KMS-11 (cell line): ENCODE data around the gene WBP1L.

Experiments
- H2AFZ ChIP-seq: fragments of 200-600 bp; sonication (generic); 2 replicates; pipeline ENCODE4 v1.6.1; 2016; ENCODE audit warnings: antibody characterized with exemption, mixed run types, low read depth
- H3K27ac ChIP-seq: fragments of 200-600 bp; sonication (generic); 2 replicates; pipeline ENCODE4 v1.6.1; 2016; ENCODE audit warnings: mild to moderate bottlenecking, mixed run types
- H3K27me3 ChIP-seq: fragments of 200-600 bp; sonication (generic); 2 replicates; pipeline ENCODE4 v1.6.1; 2017; ENCODE audit warnings: mild to moderate bottlenecking, low read depth, mixed run types, moderate library complexity; ENCODE audit not compliant: insufficient read depth
- H3K36me3 ChIP-seq: fragments of 200-600 bp; sonication (generic); 2 replicates; pipeline ENCODE4 v1.6.1; 2017; ENCODE audit warnings: mild to moderate bottlenecking, mixed run types; ENCODE audit not compliant: insufficient read depth
- H3K4me1 ChIP-seq: fragments of 200-600 bp; sonication (generic); 2 replicates; pipeline ENCODE4 v1.6.1; 2016; ENCODE audit warnings: mild to moderate bottlenecking, low read depth, mixed run types; ENCODE audit not compliant: poor library complexity, severe bottlenecking
- H3K4me2 ChIP-seq: fragments of 200-600 bp; sonication (generic); 2 replicates; pipeline ENCODE4 v1.7.0; 2016; ENCODE audit warnings: mild to moderate bottlenecking, mixed run types
- H3K4me3 ChIP-seq: fragments of 200-600 bp; sonication (generic); IDR thresholded peaks from 2 replicates; pipeline ENCODE4 v1.6.1; 2017; ENCODE audit warnings: low read depth, low read length, mixed read lengths; ENCODE audit not compliant: insufficient read depth
- H3K79me2 ChIP-seq: fragments of 200-600 bp; sonication (generic); 2 replicates; pipeline ENCODE4 v1.6.1; 2016; ENCODE audit warnings: low read depth, mixed run types; ENCODE audit not compliant: insufficient read depth
- H3K9ac ChIP-seq: fragments of 200-600 bp; sonication (generic); 2 replicates; pipeline ENCODE4 v1.6.1; 2016; ENCODE audit warnings: mild to moderate bottlenecking, mixed run types
- H4K20me1 ChIP-seq: fragments of 200-600 bp; sonication (generic); 2 replicates; pipeline ENCODE4 v1.6.1; 2016; ENCODE audit warnings: mild to moderate bottlenecking, mixed run types; ENCODE audit not compliant: insufficient read depth
- CTCF ChIP-seq: fragments of 200-600 bp; sonication (generic); conservative IDR thresholded peaks from 2 replicates; pipeline ENCODE4 v1.6.1; 2017; ENCODE audit warnings: low read depth, mild to moderate bottlenecking, antibody characterized with exemption, low read length, moderate library complexity, mixed read lengths

Gene WBP1L

GRCh38 chr10:102744374-102745051 is 765 bp downstream of the WBP1L start:
- Histone ChIP-seq H3K27me3 (no peaks in the 10 kb centered on the region), H3K4me3 (no peak overlapping the region), H2AFZ (0 out of 2 replicates have a peak overlapping the region, but pooled peaks have one; percentile 19), H3K4me2 (peak overlapping the region; percentile 86), H3K79me2 (peaks cover 31% of the 10 kb centered on the region; the same call in 1 of the 2 replicates), H3K4me1 (peaks cover 26% of the 10 kb centered on the region), H4K20me1 (no peaks in the 10 kb centered on the region), H3K9ac (peak overlapping the region; percentile 52; the same call in 1 of the 2 replicates), H3K27ac (no peak overlapping the region), H3K36me3 (no peaks in the 10 kb centered on the region)
- no peak for TF ChIP-seq CTCF

- Histone ChIP-seq H3K36me3 (no peaks in the 10 kb centered on the region), H3K4me2 (peak overlapping the region; percentile 86), H3K4me1 (peaks cover 30% of the 10 kb centered on the region), H3K27me3 (no peaks in the 10 kb centered on the region), H3K79me2 (peaks cover 36% of the 10 kb centered on the region; the same call in 1 of the 2 replicates), H2AFZ (no peak overlapping the region), H4K20me1 (no peaks in the 10 kb centered on the region), H3K27ac (no peak overlapping the region), H3K9ac (no peak overlapping the region), H3K4me3 (no peak overlapping the region)
- TF ChIP-seq CTCF = no peak
Measured at GRCh38 chr10:102745157-102745556, 1.4 kb downstream of the WBP1L start.

GRCh38 chr10:102752266-102752930 is 8.7 kb downstream of the WBP1L start:
- TF ChIP-seq CTCF = no peak
- peaks cover 48% of the 10 kb centered on the region; the same call in 1 of the 2 replicates for H3K79me2 ChIP-seq
- no peak overlapping the region for H3K27ac ChIP-seq
- peaks cover 44% of the 10 kb centered on the region for H3K4me1 ChIP-seq
- no peak overlapping the region; the same call in 1 of the 2 replicates for H3K4me2 ChIP-seq
- no peaks in the 10 kb centered on the region for H3K27me3 ChIP-seq
- H2AFZ ChIP-seq = no peak overlapping the region
- no peak overlapping the region for H3K4me3 ChIP-seq
- no peaks in the 10 kb centered on the region for H3K36me3 ChIP-seq
- H4K20me1 ChIP-seq = no peaks in the 10 kb centered on the region
- no peak overlapping the region for H3K9ac ChIP-seq

GRCh38 chr10:102752934-102753664 is 9.4 kb downstream of the WBP1L start:
- Histone ChIP-seq H3K4me1 (peaks cover 44% of the 10 kb centered on the region), H3K36me3 (no peaks in the 10 kb centered on the region), H3K27me3 (no peaks in the 10 kb centered on the region), H3K79me2 (peaks cover 44% of the 10 kb centered on the region; the same call in 1 of the 2 replicates), H3K4me3 (no peak overlapping the region), H3K4me2 (peak overlapping the region; percentile 77), H4K20me1 (no peaks in the 10 kb centered on the region), H3K9ac (no peak overlapping the region), H3K27ac (peak overlapping the region; percentile 23; the same call in 1 of the 2 replicates), H2AFZ (no peak overlapping the region)
- peak; percentile 75 for TF ChIP-seq CTCF
